Measurements from ENCODE around the gene CBY2. TPM values are rescaled to one million over a fixed set of nuclear protein-coding genes. Genes with fewer than 3 reads are reported as not detected.
"Not testable (repeated sequence)": the region's sequence is repeated elsewhere in the genome, so short reads cannot be mapped to it uniquely, and the experiment has no call there.

The CBY2 gene
- total RNA-seq, 1 experiment from 2014 or later, result not detected

DNA sequence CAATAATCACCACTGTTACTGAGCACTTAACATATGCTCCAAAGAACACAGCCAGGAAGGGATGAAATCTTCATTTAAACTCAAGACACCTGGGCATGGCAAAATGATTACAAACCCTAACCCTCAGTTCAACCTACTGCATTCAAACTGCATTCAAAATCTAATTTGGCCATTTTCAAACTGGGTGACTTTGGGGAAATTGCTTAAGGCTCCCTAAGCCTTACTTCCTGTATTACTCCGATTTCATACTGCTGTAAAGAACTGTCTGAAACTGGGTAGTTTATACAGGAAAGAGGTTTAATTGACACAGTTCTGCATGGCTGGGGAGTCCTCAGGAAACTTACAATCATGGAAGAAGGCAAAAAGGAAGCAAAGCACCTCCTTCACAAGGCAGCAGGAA, 50.4 kb downstream of the CBY2 start:
- no peak overlapping the region for H2BK15ac ChIP-seq (ENCODE audit: low read depth, low read length)
- Mint-ChIP-seq H3K27ac (no peak overlapping the region), H3K36me3 (ENCODE audit: insufficient read depth in 1 of 3, low read depth in 3 of 3) (peaks cover 0 to 2% (median 1%) of the 10 kb centered on the region in 3 experiments; a peak in 3 of 7 replicates), H3K9me3 (peaks cover 1 to 5% of the 10 kb centered on the region in 2 experiments), H3K4me3 (no peak overlapping the region), H3K27me3 (ENCODE audit: low read depth) (no peaks in the 10 kb centered on the region), H3K4me1 (peaks cover 16% of the 10 kb centered on the region in 2 experiments)
- H2BK5ac ChIP-seq (ENCODE audit: insufficient read length, low read length), result no peak overlapping the region
- no peak overlapping the region for H4K91ac ChIP-seq (ENCODE audit: insufficient read length, low read depth, low read length)
- H3K14ac ChIP-seq (ENCODE audit: insufficient read depth, low read length), result no peak overlapping the region
- no peak overlapping the region for H3K4me2 ChIP-seq (ENCODE audit: insufficient read depth, insufficient read length, low read length)
- WGBS (ENCODE audit: extremely low coverage, insufficient read length, low lambda C conversion rate), result no CpG with 5 or more reads among the region's 1 CpG
- TF ChIP-seq, protein P1, sequence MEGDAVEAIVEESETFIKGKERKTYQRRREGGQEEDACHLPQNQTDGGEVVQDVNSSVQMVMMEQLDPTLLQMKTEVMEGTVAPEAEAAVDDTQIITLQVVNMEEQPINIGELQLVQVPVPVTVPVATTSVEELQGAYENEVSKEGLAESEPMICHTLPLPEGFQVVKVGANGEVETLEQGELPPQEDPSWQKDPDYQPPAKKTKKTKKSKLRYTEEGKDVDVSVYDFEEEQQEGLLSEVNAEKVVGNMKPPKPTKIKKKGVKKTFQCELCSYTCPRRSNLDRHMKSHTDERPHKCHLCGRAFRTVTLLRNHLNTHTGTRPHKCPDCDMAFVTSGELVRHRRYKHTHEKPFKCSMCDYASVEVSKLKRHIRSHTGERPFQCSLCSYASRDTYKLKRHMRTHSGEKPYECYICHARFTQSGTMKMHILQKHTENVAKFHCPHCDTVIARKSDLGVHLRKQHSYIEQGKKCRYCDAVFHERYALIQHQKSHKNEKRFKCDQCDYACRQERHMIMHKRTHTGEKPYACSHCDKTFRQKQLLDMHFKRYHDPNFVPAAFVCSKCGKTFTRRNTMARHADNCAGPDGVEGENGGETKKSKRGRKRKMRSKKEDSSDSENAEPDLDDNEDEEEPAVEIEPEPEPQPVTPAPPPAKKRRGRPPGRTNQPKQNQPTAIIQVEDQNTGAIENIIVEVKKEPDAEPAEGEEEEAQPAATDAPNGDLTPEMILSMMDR (conservative IDR thresholded peaks at IDR 0.05), result no peak
- no peak overlapping the region for H3T11ph ChIP-seq (ENCODE audit: low read length)
- H2AK5ac ChIP-seq (ENCODE audit: insufficient read length, low read length), result no peak overlapping the region
- H3K23ac ChIP-seq (ENCODE audit: insufficient read length, low read depth, low read length), result no peak overlapping the region
- no peak overlapping the region for H3K4ac ChIP-seq (ENCODE audit: low read depth, low read length)
- H2BK120ac ChIP-seq (ENCODE audit: low read depth, low read length, poor library complexity, severe bottlenecking), result no peak overlapping the region
- H3K27me3 ChIP-seq (ENCODE audit: insufficient read depth, low read length), result no peaks in the 10 kb centered on the region
- no peak overlapping the region for H3K18ac ChIP-seq (ENCODE audit: insufficient read length, low read depth, low read length)
- H4K8ac ChIP-seq (replicated peaks; ENCODE audit: insufficient read length, low read depth, low read length), result no peak overlapping the region
- DNase-seq, result no peak
- H4K20me1 ChIP-seq (ENCODE audit: control insufficient read depth, insufficient read depth, insufficient read length), result no peaks in the 10 kb centered on the region
- H4K5ac ChIP-seq (ENCODE audit: insufficient read length, low read depth, low read length), result no peak overlapping the region
- H3K23me2 ChIP-seq (ENCODE audit: insufficient read length, low read depth, low read length, poor library complexity, severe bottlenecking), result no peaks in the 10 kb centered on the region
- no peak overlapping the region for H3K9ac ChIP-seq (ENCODE audit: extremely low read depth, insufficient read length, low read length)
- peaks cover 6% of the 10 kb centered on the region; the same call in 1 of the 2 replicates for H3K4me1 ChIP-seq (ENCODE audit: insufficient read depth, low read length)
- H3K27ac ChIP-seq (ENCODE audit: insufficient read length, low read depth, low read length), result no peak overlapping the region
- no peak overlapping the region for H2BK12ac ChIP-seq (ENCODE audit: insufficient read length, low read depth, low read length)
- no peaks in the 10 kb centered on the region for H3K9me3 ChIP-seq (ENCODE audit: control insufficient read depth, low read depth, low read length)
- H2AFZ ChIP-seq (ENCODE audit: low read length), result no peak overlapping the region
- H2BK20ac ChIP-seq (ENCODE audit: low read depth, low read length, poor library complexity, severe bottlenecking), result no peak overlapping the region
- no peak overlapping the region for H3K56ac ChIP-seq (ENCODE audit: insufficient read length, low read depth, low read length)
- no peaks in the 10 kb centered on the region for H3K79me1 ChIP-seq (ENCODE audit: insufficient read depth, low read depth, low read length, poor library complexity, severe bottlenecking)
- H3K79me2 ChIP-seq (ENCODE audit: insufficient read depth, low read length), result no peaks in the 10 kb centered on the region

DNA sequence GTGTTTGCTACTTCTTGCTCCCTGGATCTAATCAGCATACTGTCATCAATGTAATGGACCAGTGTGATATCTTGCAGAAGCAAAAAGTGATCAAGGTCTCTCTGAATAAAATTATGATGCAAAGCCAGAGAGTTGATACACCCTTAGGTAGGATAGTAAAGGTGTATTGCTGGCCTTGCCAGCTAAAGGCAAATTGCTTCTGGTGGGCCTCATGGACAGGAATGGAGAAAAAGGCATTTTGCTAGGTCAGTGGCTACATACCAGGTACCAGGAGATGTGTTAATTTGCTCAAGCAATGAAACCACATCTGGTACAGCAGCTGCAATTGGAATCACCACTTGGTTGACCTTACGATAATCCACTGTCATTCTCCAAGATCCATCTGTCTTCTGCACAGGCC, 54.4 kb downstream of the CBY2 start:
- not testable (repeated sequence) for H3K27ac ChIP-seq (ENCODE audit: insufficient read length, low read depth, low read length); H3K18ac ChIP-seq (ENCODE audit: insufficient read length, low read depth, low read length); H3K4me2 ChIP-seq (ENCODE audit: insufficient read depth, insufficient read length, low read length); H3K4me1 ChIP-seq (ENCODE audit: insufficient read depth, low read length); H3K56ac ChIP-seq (ENCODE audit: insufficient read length, low read depth, low read length); H2BK5ac ChIP-seq (ENCODE audit: insufficient read length, low read length); H2AFZ ChIP-seq (ENCODE audit: low read length); H3K4ac ChIP-seq (ENCODE audit: low read depth, low read length); H3K14ac ChIP-seq (ENCODE audit: insufficient read depth, low read length); H2BK15ac ChIP-seq (ENCODE audit: low read depth, low read length); H3K23me2 ChIP-seq (ENCODE audit: insufficient read length, low read depth, low read length, poor library complexity, severe bottlenecking); H3K9me3 ChIP-seq (ENCODE audit: control insufficient read depth, low read depth, low read length); H3K79me1 ChIP-seq (ENCODE audit: insufficient read depth, low read depth, low read length, poor library complexity, severe bottlenecking); H3K27me3 Mint-ChIP-seq (ENCODE audit: low read depth); H3T11ph ChIP-seq (ENCODE audit: low read length); H3K4me1 Mint-ChIP-seq; H2BK12ac ChIP-seq (ENCODE audit: insufficient read length, low read depth, low read length); H2BK120ac ChIP-seq (ENCODE audit: low read depth, low read length, poor library complexity, severe bottlenecking); H3K27ac Mint-ChIP-seq; H4K5ac ChIP-seq (ENCODE audit: insufficient read length, low read depth, low read length); H2AK5ac ChIP-seq (ENCODE audit: insufficient read length, low read length); H2BK20ac ChIP-seq (ENCODE audit: low read depth, low read length, poor library complexity, severe bottlenecking); DNase-seq; H3K23ac ChIP-seq (ENCODE audit: insufficient read length, low read depth, low read length); H3K36me3 Mint-ChIP-seq (ENCODE audit: insufficient read depth in 1 of 3, low read depth in 3 of 3); H3K4me3 Mint-ChIP-seq; H4K8ac ChIP-seq (replicated peaks; ENCODE audit: insufficient read length, low read depth, low read length); H4K20me1 ChIP-seq (ENCODE audit: control insufficient read depth, insufficient read depth, insufficient read length); H3K27me3 ChIP-seq (ENCODE audit: insufficient read depth, low read length); H3K79me2 ChIP-seq (ENCODE audit: insufficient read depth, low read length); H3K9ac ChIP-seq (ENCODE audit: extremely low read depth, insufficient read length, low read length); H4K91ac ChIP-seq (ENCODE audit: insufficient read length, low read depth, low read length)
- WGBS (ENCODE audit: extremely low coverage, insufficient read length, low lambda C conversion rate), result no CpG with 5 or more reads among the region's 1 CpG
- peaks cover 10 to 17% of the 10 kb centered on the region in 2 experiments for H3K9me3 Mint-ChIP-seq
